WTC11 (cell line): ENCODE data around the gene BASP1. TPM values are rescaled to one million over a fixed set of nuclear protein-coding genes. Genes with fewer than 3 reads are reported as not detected.

ENCODE experiments used
- ATAC-seq: fragments of 200-7000 bp; cut with Tn5 transposase; 2 replicates; pipeline ENCODE4 v1.10.0; 2021; ENCODE audit warnings: mild to moderate bottlenecking, moderate library complexity
- CTCF ChIA-PET: fragments of 300-600 bp; sonication (Branson Sonifier 250); formaldehyde crosslinking; loops from one replicate; lab custom pipeline; 2021; ENCODE audit warnings: antibody characterized with exemption; lab: Charles Lee
- POLR2A ChIA-PET: fragments of 350-600 bp; sonication (Branson Sonifier 250); formaldehyde crosslinking; loops from one replicate; lab custom pipeline; 2021; ENCODE audit warnings: antibody characterized with exemption; lab: Charles Lee
- DNase-seq: peaks from one replicate; pipeline ENCODE4 v3.0.0; 2021; ENCODE audit warnings: low spot score
- H3K27ac Mint-ChIP-seq: 2 replicates; pipeline ENCODE4 v1.8.0; 2021; ENCODE audit warnings: mixed read lengths
- H3K27me3 Mint-ChIP-seq: 2 replicates; pipeline ENCODE4 v1.8.0; 2021; ENCODE audit warnings: low read depth, mild to moderate bottlenecking, moderate library complexity, mixed read lengths
- H3K36me3 Mint-ChIP-seq: 2 replicates; pipeline ENCODE4 v1.8.0; 2021; ENCODE audit warnings: mixed read lengths
- H3K4me1 Mint-ChIP-seq: 2 replicates; pipeline ENCODE4 v1.8.0; 2022; ENCODE audit warnings: mixed read lengths
- H3K4me3 Mint-ChIP-seq: 2 replicates; pipeline ENCODE4 v1.8.0; 2021; ENCODE audit warnings: mild to moderate bottlenecking, moderate library complexity, mixed read lengths
- H3K9me3 Mint-ChIP-seq: 2 replicates; pipeline ENCODE4 v1.8.0; 2021; ENCODE audit warnings: mixed read lengths
- ESRRA ChIP-seq: sonication (generic); formaldehyde crosslinking; IDR thresholded peaks from 2 replicates; pipeline ENCODE4 v1.8.1; 2022; ENCODE audit warnings: mild to moderate bottlenecking, missing genetic modification reagents, borderline replicate concordance
- ETV6 ChIP-seq: sonication (generic); formaldehyde crosslinking; IDR thresholded peaks from 2 replicates; pipeline ENCODE4 v1.8.1; 2022; ENCODE audit warnings: mild to moderate bottlenecking, missing genetic modification reagents
- FOXJ3 ChIP-seq: sonication (generic); formaldehyde crosslinking; IDR thresholded peaks from 2 replicates; pipeline ENCODE4 v1.9.0; 2021; ENCODE audit warnings: missing genetic modification reagents, mild to moderate bottlenecking, borderline replicate concordance
- FOXP1 ChIP-seq: sonication (generic); formaldehyde crosslinking; IDR thresholded peaks from 2 replicates; pipeline ENCODE4 v1.8.0; 2022; ENCODE audit warnings: missing genetic modification reagents, mild to moderate bottlenecking, moderate library complexity, borderline replicate concordance
- JAZF1 ChIP-seq: fragments of 250-450 bp; sonication (Bioruptor Pico); IDR thresholded peaks from 2 replicates; pipeline ENCODE4 v1.9.0; 2021; ENCODE audit warnings: moderate library complexity, mild to moderate bottlenecking, inconsistent platforms
- OVOL2 ChIP-seq: fragments of 250-450 bp; sonication (Bioruptor Pico); IDR thresholded peaks from 2 replicates; pipeline ENCODE4 v1.9.0; 2021; ENCODE audit warnings: mild to moderate bottlenecking, borderline replicate concordance
- SP1 ChIP-seq: sonication (generic); formaldehyde crosslinking; conservative IDR thresholded peaks from 2 replicates; pipeline ENCODE4 v1.8.1; 2022; ENCODE audit warnings: missing genetic modification reagents
- ZNF121 ChIP-seq: sonication (generic); formaldehyde crosslinking; IDR thresholded peaks from 2 replicates; pipeline ENCODE4 v1.8.0; 2023; ENCODE audit warnings: missing genetic modification reagents
- ZNF263 ChIP-seq: sonication (generic); formaldehyde crosslinking; IDR thresholded peaks from 2 replicates; pipeline ENCODE4 v1.8.1; 2022; ENCODE audit warnings: low read depth, mild to moderate bottlenecking, moderate library complexity, missing genetic modification reagents
- total RNA-seq: library from RNA; stranded (reverse); gene quantifications from 3 replicates; pipeline ENCODE4 v1.2.3, GENCODE V29; 2021
- TF ChIP-seq, protein P1 (sequence below): sonication (generic); formaldehyde crosslinking; IDR thresholded peaks from 2 replicates; pipeline ENCODE4 v1.8.1; 2022; ENCODE audit warnings: low read depth, missing genetic modification reagents, borderline replicate concordance
- TF ChIP-seq, protein P2 (sequence below): fragments of 250-450 bp; sonication (Bioruptor Pico); IDR thresholded peaks from 2 replicates; pipeline ENCODE4 v1.9.0; 2021; ENCODE audit warnings: moderate library complexity, mild to moderate bottlenecking, inconsistent platforms, borderline replicate concordance
- TF ChIP-seq, protein P3 (sequence below): sonication (generic); formaldehyde crosslinking; conservative IDR thresholded peaks from 2 replicates; pipeline ENCODE4 v1.8.1; 2023; ENCODE audit warnings: mild to moderate bottlenecking, low read depth, missing genetic modification reagents, moderate library complexity
- TF ChIP-seq, protein P4 (sequence below): fragments of 250-450 bp; sonication (Bioruptor Pico); IDR thresholded peaks from 2 replicates; pipeline ENCODE4 v1.9.0; 2021; ENCODE audit warnings: mild to moderate bottlenecking
- TF ChIP-seq, protein P5 (sequence below): sonication (generic); formaldehyde crosslinking; IDR thresholded peaks from 2 replicates; pipeline ENCODE4 v1.8.1; 2023; ENCODE audit warnings: mild to moderate bottlenecking, missing genetic modification reagents, moderate library complexity
- TF ChIP-seq, protein P6 (sequence below): fragments of 250-450 bp; sonication (Bioruptor Pico); IDR thresholded peaks from 2 replicates; pipeline ENCODE4 v2.1.2; 2022; ENCODE audit warnings: mild to moderate bottlenecking, moderate library complexity
- TF ChIP-seq, protein P7 (sequence below): sonication (generic); formaldehyde crosslinking; IDR thresholded peaks from 2 replicates; pipeline ENCODE4 v1.8.1; 2022; ENCODE audit warnings: missing genetic modification reagents, borderline replicate concordance

BASP1 gene
- total RNA-seq, 1 experiment from 2014 or later: 108 TPM

DNA sequence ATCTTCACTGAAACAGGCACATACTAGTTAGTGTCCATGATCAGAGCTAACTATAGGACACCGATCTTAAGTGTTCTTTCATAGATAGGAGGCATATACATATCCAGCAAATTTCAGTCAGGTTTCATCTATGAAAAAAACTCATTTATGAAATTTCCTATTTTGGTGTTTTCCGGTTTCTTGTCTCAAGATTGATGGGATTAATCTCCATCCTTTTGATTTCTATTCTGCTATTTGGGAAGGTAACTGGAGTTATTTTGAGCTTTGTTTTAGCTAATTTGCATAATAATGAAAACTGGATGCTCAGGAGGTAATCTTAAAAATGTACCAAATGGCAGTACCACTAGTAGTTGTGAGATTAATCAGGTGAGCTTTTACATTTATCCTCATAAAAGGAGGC lies 62.1 kb downstream of the BASP1 start (continued):
- TF ChIP-seq, protein P1, sequence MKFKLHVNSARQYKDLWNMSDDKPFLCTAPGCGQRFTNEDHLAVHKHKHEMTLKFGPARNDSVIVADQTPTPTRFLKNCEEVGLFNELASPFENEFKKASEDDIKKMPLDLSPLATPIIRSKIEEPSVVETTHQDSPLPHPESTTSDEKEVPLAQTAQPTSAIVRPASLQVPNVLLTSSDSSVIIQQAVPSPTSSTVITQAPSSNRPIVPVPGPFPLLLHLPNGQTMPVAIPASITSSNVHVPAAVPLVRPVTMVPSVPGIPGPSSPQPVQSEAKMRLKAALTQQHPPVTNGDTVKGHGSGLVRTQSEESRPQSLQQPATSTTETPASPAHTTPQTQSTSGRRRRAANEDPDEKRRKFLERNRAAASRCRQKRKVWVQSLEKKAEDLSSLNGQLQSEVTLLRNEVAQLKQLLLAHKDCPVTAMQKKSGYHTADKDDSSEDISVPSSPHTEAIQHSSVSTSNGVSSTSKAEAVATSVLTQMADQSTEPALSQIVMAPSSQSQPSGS (CRISPR knock-in tag): no peak
- TF ChIP-seq ESRRA (CRISPR knock-in tag) (no peak), SP1 (CRISPR knock-in tag) (no peak), JAZF1 (CRISPR knock-in tag) (no peak)
- TF ChIP-seq, protein P2, sequence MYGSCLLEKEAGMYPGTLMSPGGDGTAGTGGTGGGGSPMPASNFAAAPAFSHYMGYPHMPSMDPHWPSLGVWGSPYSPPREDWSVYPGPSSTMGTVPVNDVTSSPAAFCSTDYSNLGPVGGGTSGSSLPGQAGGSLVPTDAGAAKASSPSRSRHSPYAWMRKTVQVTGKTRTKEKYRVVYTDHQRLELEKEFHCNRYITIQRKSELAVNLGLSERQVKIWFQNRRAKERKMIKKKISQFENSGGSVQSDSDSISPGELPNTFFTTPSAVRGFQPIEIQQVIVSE (CRISPR knock-in tag): no peak
- TF ChIP-seq, protein P3, sequence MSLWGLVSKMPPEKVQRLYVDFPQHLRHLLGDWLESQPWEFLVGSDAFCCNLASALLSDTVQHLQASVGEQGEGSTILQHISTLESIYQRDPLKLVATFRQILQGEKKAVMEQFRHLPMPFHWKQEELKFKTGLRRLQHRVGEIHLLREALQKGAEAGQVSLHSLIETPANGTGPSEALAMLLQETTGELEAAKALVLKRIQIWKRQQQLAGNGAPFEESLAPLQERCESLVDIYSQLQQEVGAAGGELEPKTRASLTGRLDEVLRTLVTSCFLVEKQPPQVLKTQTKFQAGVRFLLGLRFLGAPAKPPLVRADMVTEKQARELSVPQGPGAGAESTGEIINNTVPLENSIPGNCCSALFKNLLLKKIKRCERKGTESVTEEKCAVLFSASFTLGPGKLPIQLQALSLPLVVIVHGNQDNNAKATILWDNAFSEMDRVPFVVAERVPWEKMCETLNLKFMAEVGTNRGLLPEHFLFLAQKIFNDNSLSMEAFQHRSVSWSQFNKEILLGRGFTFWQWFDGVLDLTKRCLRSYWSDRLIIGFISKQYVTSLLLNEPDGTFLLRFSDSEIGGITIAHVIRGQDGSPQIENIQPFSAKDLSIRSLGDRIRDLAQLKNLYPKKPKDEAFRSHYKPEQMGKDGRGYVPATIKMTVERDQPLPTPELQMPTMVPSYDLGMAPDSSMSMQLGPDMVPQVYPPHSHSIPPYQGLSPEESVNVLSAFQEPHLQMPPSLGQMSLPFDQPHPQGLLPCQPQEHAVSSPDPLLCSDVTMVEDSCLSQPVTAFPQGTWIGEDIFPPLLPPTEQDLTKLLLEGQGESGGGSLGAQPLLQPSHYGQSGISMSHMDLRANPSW: no peak

DNA sequence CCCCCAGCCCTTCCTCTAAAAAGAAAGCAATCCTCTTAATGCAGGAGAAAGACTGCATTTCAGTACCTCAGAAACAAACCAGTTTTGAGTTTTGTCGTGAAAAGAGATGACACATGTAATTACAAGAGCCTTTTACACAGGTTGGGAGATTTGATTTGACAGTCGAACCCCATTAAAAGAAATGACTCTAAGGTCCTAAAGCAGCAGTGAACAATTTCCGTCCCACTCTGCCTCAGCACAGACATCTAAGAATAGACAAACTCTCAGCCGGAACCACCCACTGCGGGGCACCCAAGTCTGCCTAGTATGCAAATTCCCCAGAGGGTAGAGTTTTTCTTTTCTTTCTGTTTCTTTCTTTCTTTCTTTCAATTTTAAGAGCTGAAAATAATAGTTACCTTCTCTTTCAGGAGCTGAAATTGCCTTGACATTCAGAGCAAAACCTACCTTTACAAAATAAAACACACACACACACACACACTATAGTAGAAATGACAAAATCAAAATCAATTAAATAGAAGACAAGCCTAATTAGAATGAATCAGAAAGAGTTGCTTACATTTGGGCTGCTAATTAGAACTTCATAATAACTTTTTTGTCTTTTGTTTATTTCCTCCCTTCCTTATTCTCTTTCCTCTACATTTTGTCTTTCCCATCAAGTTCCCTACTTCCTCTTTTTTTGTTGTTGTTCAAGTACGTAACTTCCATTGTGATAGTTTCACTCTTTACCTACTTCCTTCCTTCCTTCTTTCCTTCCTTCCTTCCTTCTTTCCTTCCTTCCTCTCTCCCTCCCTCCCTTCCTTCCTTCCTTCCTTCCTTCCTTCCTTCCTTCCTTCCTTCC lies 65.1 kb downstream of the BASP1 start:
- peak overlapping the region; percentile 65 for H3K27ac Mint-ChIP-seq
- H3K9me3 Mint-ChIP-seq: peaks cover 6% of the 10 kb centered on the region
- ChIA-PET CTCF (no interaction called here), POLR2A (no interaction called here)
- H3K4me3 Mint-ChIP-seq: no peak overlapping the region; the same call in 1 of the 2 replicates
- ATAC-seq: peak; percentile 77
- DNase-seq: no peak
- no peaks in the 10 kb centered on the region for H3K27me3 Mint-ChIP-seq
- peaks cover 38% of the 10 kb centered on the region for H3K4me1 Mint-ChIP-seq
- peaks cover 2% of the 10 kb centered on the region for H3K36me3 Mint-ChIP-seq
- TF ChIP-seq ZNF121 (CRISPR knock-in tag): no peak
- peak; percentile 89 for TF ChIP-seq ETV6 (CRISPR knock-in tag)
- TF ChIP-seq, protein P4, sequence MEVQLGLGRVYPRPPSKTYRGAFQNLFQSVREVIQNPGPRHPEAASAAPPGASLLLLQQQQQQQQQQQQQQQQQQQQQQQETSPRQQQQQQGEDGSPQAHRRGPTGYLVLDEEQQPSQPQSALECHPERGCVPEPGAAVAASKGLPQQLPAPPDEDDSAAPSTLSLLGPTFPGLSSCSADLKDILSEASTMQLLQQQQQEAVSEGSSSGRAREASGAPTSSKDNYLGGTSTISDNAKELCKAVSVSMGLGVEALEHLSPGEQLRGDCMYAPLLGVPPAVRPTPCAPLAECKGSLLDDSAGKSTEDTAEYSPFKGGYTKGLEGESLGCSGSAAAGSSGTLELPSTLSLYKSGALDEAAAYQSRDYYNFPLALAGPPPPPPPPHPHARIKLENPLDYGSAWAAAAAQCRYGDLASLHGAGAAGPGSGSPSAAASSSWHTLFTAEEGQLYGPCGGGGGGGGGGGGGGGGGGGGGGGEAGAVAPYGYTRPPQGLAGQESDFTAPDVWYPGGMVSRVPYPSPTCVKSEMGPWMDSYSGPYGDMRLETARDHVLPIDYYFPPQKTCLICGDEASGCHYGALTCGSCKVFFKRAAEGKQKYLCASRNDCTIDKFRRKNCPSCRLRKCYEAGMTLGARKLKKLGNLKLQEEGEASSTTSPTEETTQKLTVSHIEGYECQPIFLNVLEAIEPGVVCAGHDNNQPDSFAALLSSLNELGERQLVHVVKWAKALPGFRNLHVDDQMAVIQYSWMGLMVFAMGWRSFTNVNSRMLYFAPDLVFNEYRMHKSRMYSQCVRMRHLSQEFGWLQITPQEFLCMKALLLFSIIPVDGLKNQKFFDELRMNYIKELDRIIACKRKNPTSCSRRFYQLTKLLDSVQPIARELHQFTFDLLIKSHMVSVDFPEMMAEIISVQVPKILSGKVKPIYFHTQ (CRISPR knock-in tag): no peak
- TF ChIP-seq, protein P3: no peak
- TF ChIP-seq, protein P5, sequence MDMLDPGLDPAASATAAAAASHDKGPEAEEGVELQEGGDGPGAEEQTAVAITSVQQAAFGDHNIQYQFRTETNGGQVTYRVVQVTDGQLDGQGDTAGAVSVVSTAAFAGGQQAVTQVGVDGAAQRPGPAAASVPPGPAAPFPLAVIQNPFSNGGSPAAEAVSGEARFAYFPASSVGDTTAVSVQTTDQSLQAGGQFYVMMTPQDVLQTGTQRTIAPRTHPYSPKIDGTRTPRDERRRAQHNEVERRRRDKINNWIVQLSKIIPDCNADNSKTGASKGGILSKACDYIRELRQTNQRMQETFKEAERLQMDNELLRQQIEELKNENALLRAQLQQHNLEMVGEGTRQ: no peak
- no peak for TF ChIP-seq FOXJ3
- TF ChIP-seq OVOL2 (CRISPR knock-in tag): no peak
- TF ChIP-seq, protein P6, sequence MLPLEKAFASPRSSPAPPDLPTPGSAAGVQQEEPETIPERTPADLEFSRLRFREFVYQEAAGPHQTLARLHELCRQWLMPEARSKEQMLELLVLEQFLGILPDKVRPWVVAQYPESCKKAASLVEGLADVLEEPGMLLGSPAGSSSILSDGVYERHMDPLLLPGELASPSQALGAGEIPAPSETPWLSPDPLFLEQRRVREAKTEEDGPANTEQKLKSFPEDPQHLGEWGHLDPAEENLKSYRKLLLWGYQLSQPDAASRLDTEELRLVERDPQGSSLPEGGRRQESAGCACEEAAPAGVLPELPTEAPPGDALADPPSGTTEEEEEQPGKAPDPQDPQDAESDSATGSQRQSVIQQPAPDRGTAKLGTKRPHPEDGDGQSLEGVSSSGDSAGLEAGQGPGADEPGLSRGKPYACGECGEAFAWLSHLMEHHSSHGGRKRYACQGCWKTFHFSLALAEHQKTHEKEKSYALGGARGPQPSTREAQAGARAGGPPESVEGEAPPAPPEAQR: no peak
- no peak for TF ChIP-seq FOXP1 (CRISPR knock-in tag)
- TF ChIP-seq, protein P1 (CRISPR knock-in tag): no peak
- TF ChIP-seq ZNF263 (CRISPR knock-in tag): no peak
- TF ChIP-seq, protein P7, sequence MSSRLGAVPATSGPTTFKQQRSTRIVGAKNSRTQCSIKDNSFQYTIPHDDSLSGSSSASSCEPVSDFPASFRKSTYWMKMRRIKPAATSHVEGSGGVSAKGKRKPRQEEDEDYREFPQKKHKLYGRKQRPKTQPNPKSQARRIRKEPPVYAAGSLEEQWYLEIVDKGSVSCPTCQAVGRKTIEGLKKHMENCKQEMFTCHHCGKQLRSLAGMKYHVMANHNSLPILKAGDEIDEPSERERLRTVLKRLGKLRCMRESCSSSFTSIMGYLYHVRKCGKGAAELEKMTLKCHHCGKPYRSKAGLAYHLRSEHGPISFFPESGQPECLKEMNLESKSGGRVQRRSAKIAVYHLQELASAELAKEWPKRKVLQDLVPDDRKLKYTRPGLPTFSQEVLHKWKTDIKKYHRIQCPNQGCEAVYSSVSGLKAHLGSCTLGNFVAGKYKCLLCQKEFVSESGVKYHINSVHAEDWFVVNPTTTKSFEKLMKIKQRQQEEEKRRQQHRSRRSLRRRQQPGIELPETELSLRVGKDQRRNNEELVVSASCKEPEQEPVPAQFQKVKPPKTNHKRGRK (CRISPR knock-in tag): 0 out of 2 replicates have a peak, but pooled peaks have one; percentile 61
